ENCODE data around the gene C15orf40. TPM values are rescaled to one million over a fixed set of nuclear protein-coding genes. Genes with fewer than 3 reads are reported as not detected.

The C15orf40 gene
- total and polyA plus RNA-seq, 9 of the 15 experiments (the other 6 are each of a cell fraction or from before 2014, with no cell fraction given): 15.9 to 52.0 (median 27.0) TPM

DNA sequence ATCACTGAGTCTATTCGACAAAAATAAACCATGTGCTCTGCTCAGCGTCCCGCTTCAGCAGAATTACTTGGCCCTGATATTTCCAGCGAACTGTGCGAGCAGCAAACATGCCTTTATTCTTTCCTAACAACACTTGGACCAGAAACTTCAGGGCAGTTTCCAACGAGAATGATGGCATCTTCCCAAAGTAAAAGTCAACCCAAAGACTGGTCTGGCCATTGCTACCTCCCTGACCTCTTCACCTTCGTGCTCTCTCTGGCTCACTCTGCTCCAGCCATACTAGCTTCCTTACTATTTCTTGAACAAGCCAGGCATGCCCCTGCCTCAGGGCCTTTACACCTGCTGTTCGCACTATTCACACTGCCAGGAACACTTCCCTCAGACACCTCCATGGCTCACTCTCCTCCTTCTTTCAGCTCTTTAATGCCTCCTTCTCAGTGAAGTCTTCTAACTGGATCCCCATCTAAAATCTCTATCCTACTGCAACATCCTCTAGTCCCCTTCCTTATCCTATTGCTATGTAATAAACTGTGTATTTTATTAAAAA lies 65.2 kb downstream of the C15orf40 start:
- no peaks in the 10 kb centered on the region for H3K36me3 ChIP-seq (ENCODE audit: control insufficient read depth, insufficient read depth, low read length)
- no peak for ATAC-seq
- H3K27me3 ChIP-seq (ENCODE audit: control insufficient read depth in 2 of 2, insufficient read depth in 2 of 2, low read length in 2 of 2): peaks cover 54 to 66% of the 10 kb centered on the region in 2 experiments
- no peaks in the 10 kb centered on the region for H3K79me2 ChIP-seq (ENCODE audit: control insufficient read depth, insufficient read depth, low read length)
- H3K9ac ChIP-seq (ENCODE audit: insufficient read depth in 1 of 2, low read depth in 2 of 2, low read length in 2 of 2): no peak overlapping the region
- WGBS (ENCODE audit: insufficient coverage, low coverage, missing lambda C conversion rate): 1% methylated on average over 8 of the region's 8 CpGs
- no peaks in the 10 kb centered on the region for H3K4me1 ChIP-seq (replicated peaks in 1 of 2; ENCODE audit: control insufficient read depth in 2 of 2, insufficient read depth in 2 of 2, low read length in 2 of 2)
- ChIA-PET CTCF (ENCODE audit: low intra/inter-chr PET ratio) (interaction anchor here (0.6 kb wide), 1 partner anchor 459 kb away, joined by 3 read pairs; no protein-coding TSS in a partner anchor), POLR2A (no interaction called here)
- H3K27ac ChIP-seq (ENCODE audit: extremely low read depth, low read depth, low read length): no peak overlapping the region
- no peak overlapping the region for H3K4me2 ChIP-seq (ENCODE audit: insufficient read depth, low read length)
- no peaks in the 10 kb centered on the region for H3K9me3 ChIP-seq (replicated peaks; ENCODE audit: control insufficient read depth, insufficient read depth, low read depth, low read length)
- no peak for FAIRE-seq
- no peak overlapping the region for H3K4me3 ChIP-seq
- in situ Hi-C loops (cut with MboI) (no loop called here), intact Hi-C loops (cut with micrococcal nuclease) (no loop called here)
- no peaks in the 10 kb centered on the region for H3K9me1 ChIP-seq (ENCODE audit: control insufficient read depth, insufficient read depth, low read length)
- DNase-seq (ENCODE audit: extremely low read depth in 1 of 4, low spot score in 3 of 4): no peak
- no peaks in the 10 kb centered on the region for H4K20me1 ChIP-seq (replicated peaks; ENCODE audit: control insufficient read depth, insufficient read depth, low read length)
- no peak overlapping the region for H2AFZ ChIP-seq (ENCODE audit: low read depth, low read length)
- BruUV-seq (replicated peaks): no TSS peak
- TF ChIP-seq FOXK2 (conservative IDR thresholded peaks at IDR 0.05 in 1 of 2, IDR thresholded peaks at IDR 0.05 in 1 of 2; ENCODE audit: low read depth in 2 of 2): no peak
- TF ChIP-seq NR2C2 (CRISPR knock-in tag; IDR thresholded peaks at IDR 0.05): no peak
- no peak for TF ChIP-seq NR2C2 (tag; IDR thresholded peaks at IDR 0.05)
- no peak for TF ChIP-seq ZNF347 (CRISPR knock-in tag; IDR thresholded peaks at IDR 0.05; ENCODE audit: low read depth)
- no peak for TF ChIP-seq ZNF764 (CRISPR knock-in tag; IDR thresholded peaks at IDR 0.05; ENCODE audit: low read depth)
- TF ChIP-seq, protein P1, sequence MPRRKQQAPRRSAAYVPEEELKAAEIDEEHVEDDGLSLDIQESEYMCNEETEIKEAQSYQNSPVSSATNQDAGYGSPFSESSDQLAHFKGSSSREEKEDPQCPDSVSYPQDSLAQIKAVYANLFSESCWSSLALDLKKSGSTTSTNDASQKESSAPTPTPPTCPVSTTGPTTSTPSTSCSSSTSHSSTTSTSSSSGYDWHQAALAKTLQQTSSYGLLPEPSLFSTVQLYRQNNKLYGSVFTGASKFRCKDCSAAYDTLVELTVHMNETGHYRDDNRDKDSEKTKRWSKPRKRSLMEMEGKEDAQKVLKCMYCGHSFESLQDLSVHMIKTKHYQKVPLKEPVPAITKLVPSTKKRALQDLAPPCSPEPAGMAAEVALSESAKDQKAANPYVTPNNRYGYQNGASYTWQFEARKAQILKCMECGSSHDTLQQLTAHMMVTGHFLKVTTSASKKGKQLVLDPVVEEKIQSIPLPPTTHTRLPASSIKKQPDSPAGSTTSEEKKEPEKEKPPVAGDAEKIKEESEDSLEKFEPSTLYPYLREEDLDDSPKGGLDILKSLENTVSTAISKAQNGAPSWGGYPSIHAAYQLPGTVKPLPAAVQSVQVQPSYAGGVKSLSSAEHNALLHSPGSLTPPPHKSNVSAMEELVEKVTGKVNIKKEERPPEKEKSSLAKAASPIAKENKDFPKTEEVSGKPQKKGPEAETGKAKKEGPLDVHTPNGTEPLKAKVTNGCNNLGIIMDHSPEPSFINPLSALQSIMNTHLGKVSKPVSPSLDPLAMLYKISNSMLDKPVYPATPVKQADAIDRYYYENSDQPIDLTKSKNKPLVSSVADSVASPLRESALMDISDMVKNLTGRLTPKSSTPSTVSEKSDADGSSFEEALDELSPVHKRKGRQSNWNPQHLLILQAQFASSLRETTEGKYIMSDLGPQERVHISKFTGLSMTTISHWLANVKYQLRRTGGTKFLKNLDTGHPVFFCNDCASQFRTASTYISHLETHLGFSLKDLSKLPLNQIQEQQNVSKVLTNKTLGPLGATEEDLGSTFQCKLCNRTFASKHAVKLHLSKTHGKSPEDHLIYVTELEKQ (CRISPR knock-in tag; IDR thresholded peaks at IDR 0.05): no peak
- no peak for TF ChIP-seq KAT7 (CRISPR knock-in tag; IDR thresholded peaks at IDR 0.05; ENCODE audit: borderline replicate concordance)
- TF ChIP-seq, protein P2, sequence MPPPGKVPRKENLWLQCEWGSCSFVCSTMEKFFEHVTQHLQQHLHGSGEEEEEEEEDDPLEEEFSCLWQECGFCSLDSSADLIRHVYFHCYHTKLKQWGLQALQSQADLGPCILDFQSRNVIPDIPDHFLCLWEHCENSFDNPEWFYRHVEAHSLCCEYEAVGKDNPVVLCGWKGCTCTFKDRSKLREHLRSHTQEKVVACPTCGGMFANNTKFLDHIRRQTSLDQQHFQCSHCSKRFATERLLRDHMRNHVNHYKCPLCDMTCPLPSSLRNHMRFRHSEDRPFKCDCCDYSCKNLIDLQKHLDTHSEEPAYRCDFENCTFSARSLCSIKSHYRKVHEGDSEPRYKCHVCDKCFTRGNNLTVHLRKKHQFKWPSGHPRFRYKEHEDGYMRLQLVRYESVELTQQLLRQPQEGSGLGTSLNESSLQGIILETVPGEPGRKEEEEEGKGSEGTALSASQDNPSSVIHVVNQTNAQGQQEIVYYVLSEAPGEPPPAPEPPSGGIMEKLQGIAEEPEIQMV (tag; conservative IDR thresholded peaks at IDR 0.05; ENCODE audit: low read depth): no peak
- TF ChIP-seq HIVEP1 (CRISPR knock-in tag; IDR thresholded peaks at IDR 0.05): no peak
- TF ChIP-seq, protein P3, sequence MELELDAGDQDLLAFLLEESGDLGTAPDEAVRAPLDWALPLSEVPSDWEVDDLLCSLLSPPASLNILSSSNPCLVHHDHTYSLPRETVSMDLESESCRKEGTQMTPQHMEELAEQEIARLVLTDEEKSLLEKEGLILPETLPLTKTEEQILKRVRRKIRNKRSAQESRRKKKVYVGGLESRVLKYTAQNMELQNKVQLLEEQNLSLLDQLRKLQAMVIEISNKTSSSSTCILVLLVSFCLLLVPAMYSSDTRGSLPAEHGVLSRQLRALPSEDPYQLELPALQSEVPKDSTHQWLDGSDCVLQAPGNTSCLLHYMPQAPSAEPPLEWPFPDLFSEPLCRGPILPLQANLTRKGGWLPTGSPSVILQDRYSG (tag; conservative IDR thresholded peaks at IDR 0.05; ENCODE audit: low read depth): no peak
- no peak for TF ChIP-seq SIN3A (IDR thresholded peaks at IDR 0.05; ENCODE audit: borderline replicate concordance in 2 of 2, control insufficient read depth in 1 of 2, low read depth in 2 of 2, low read length in 2 of 2)
- no peak for TF ChIP-seq SRSF3 (IDR thresholded peaks at IDR 0.05; ENCODE audit: insufficient read depth, low read length)
- TF ChIP-seq TBP (optimal IDR thresholded peaks at IDR 0.05; ENCODE audit: low read depth, low read length): no peak
- TF ChIP-seq, protein P4, sequence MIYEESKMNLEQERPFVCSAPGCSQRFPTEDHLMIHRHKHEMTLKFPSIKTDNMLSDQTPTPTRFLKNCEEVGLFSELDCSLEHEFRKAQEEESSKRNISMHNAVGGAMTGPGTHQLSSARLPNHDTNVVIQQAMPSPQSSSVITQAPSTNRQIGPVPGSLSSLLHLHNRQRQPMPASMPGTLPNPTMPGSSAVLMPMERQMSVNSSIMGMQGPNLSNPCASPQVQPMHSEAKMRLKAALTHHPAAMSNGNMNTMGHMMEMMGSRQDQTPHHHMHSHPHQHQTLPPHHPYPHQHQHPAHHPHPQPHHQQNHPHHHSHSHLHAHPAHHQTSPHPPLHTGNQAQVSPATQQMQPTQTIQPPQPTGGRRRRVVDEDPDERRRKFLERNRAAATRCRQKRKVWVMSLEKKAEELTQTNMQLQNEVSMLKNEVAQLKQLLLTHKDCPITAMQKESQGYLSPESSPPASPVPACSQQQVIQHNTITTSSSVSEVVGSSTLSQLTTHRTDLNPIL (CRISPR knock-in tag; IDR thresholded peaks at IDR 0.05): no peak

Data from K562 (cell line).